K562 (cell line): ENCODE measurements around the gene MRPS6. TPM values are rescaled to one million over a fixed set of nuclear protein-coding genes. Genes with fewer than 3 reads are reported as not detected.

Source experiments
- CEBPZ ChIP-seq: fragments of 150-350 bp; IDR thresholded peaks from 2 replicates; pipeline ENCODE4 v1.6.1; 2014; ENCODE audit warnings: low read depth, mild to moderate bottlenecking, low read length, borderline replicate concordance
- ETV5 ChIP-seq: sonication (generic); formaldehyde crosslinking; IDR thresholded peaks from 2 replicates; pipeline ENCODE4 v1.4.0; 2020; ENCODE audit warnings: low read depth, mild to moderate bottlenecking, missing genetic modification reagents
- JUN ChIP-seq, 2 experiments: sonication (generic) in 1 of 2; formaldehyde crosslinking in 1 of 2; IDR thresholded peaks; 2 replicates each; pipeline versions ENCODE4 v1.6.1 to v1.8.0; 2012 to 2022; ENCODE audit warnings: borderline replicate concordance in 2 of 2, mild to moderate bottlenecking in 2 of 2, improper control_type of control experiment in 1 of 2, low read depth in 1 of 2, low read length in 1 of 2, missing genetic modification reagents in 1 of 2
- NONO ChIP-seq, 2 experiments: fragments of 200-400 bp in 1 of 2; fragments of 450-650 bp in 1 of 2; formaldehyde crosslinking in 1 of 2; IDR thresholded peaks; 2 replicates each; pipeline ENCODE4 v1.6.1; 2017; ENCODE audit warnings: low read depth in 2 of 2, mild to moderate bottlenecking in 2 of 2, moderate library complexity in 2 of 2, low read length in 1 of 2
- PCBP1 ChIP-seq: fragments of 200-400 bp; formaldehyde crosslinking; IDR thresholded peaks from 2 replicates; pipeline ENCODE4 v1.6.1; 2018; ENCODE audit warnings: mild to moderate bottlenecking, low read depth, low read length; ENCODE audit not compliant: poor library complexity, severe bottlenecking
- SMAD4 ChIP-seq: fragments of 250-450 bp; sonication (Bioruptor Pico); conservative IDR thresholded peaks from 2 replicates; pipeline ENCODE4 v1.8.0; 2021; ENCODE audit warnings: inconsistent platforms, mild to moderate bottlenecking, moderate library complexity
- SMARCC2 ChIP-seq: fragments of 450-650 bp; IDR thresholded peaks from 2 replicates; pipeline ENCODE4 v1.6.1; 2017; ENCODE audit warnings: antibody characterized with exemption, moderate library complexity, mild to moderate bottlenecking, low read depth
- TOE1 ChIP-seq, 2 experiments: fragments of 450-650 bp in 1 of 2; sonication (generic) in 1 of 2; formaldehyde crosslinking in 1 of 2; IDR thresholded peaks; 2 replicates each; pipeline versions ENCODE4 v1.7.1 to v1.8.0; 2016 to 2022; ENCODE audit warnings: borderline replicate concordance in 2 of 2, mild to moderate bottlenecking in 2 of 2, antibody characterized with exemption in 1 of 2, inconsistent platforms in 1 of 2, low read depth in 1 of 2, missing genetic modification reagents in 1 of 2, moderate library complexity in 1 of 2
- UBTF ChIP-seq, 2 experiments: IDR thresholded peaks; 2 replicates each; pipeline ENCODE4 v1.6.1; 2012; ENCODE audit warnings: improper control_type of control experiment in 2 of 2, low read depth in 2 of 2, low read length in 2 of 2, borderline replicate concordance in 1 of 2
- ZNF184 ChIP-seq: sonication (generic); formaldehyde crosslinking; IDR thresholded peaks from 2 replicates; pipeline ENCODE4 v1.5.0; 2020; ENCODE audit warnings: missing genetic modification reagents
- ZNF644 ChIP-seq: fragments of 200-800 bp; sonication (Bioruptor generic); IDR thresholded peaks from 2 replicates; pipeline ENCODE4 v1.6.1; 2016; ENCODE audit warnings: low read depth, missing genetic modification characterization, missing compliant biosample characterization
- ZNF740 ChIP-seq, 3 experiments: fragments of 200-800 bp in 1 of 3; sonication (Bioruptor generic) in 1 of 3; sonication (generic) in 1 of 3; formaldehyde crosslinking in 1 of 3; IDR thresholded peaks; 2 replicates each; pipeline versions ENCODE4 v1.6.1 to v1.8.0; 2016 to 2022; ENCODE audit warnings: mild to moderate bottlenecking in 2 of 3, missing compliant biosample characterization in 2 of 3, missing genetic modification characterization in 2 of 3, missing genetic modification reagents in 1 of 3
- polyA plus RNA-seq, 8 experiments: library from polyadenylated mRNA; depleted of rRNA in 4 of 8; stranded (reverse) in 5 of 8; unstranded in 3 of 8; fragments of >200 nt; fragmentation: Nextera tagmentation in 2 of 8; fragmentation: Illumina TruSeq in 1 of 8; extraction: Ambion mirVana in 2 of 8; extraction: Trizol in 1 of 8; gene quantifications; 2 replicates each; pipeline versions ENCODE4 v1.2.1 to v1.2.3, GENCODE V29; 2011 to 2014; ENCODE audit warnings: inconsistent platforms in 1 of 8, missing spikeins in 1 of 8
- total RNA-seq, 7 experiments: library from RNA; depleted of rRNA in 6 of 7; stranded (reverse); fragments of >200 nt in 6 of 7; fragmentation: Illumina TruSeq in 2 of 7; extraction: Trizol in 2 of 7; gene quantifications; 2 replicates each; pipeline versions ENCODE4 v1.2.1 to v1.2.3, GENCODE V29; 2011 to 2021; ENCODE audit warnings: low replicate concordance in 1 of 7
- TF ChIP-seq, protein P1 (sequence below): fragments of 200-800 bp; sonication (Bioruptor generic); IDR thresholded peaks from 2 replicates; pipeline ENCODE4 v1.6.1; 2017; ENCODE audit warnings: missing genetic modification characterization, missing compliant biosample characterization
- TF ChIP-seq, protein P2 (sequence below): fragments of 200-800 bp; sonication (Bioruptor generic); IDR thresholded peaks from 2 replicates; pipeline ENCODE4 v1.6.1; 2017; ENCODE audit warnings: missing genetic modification characterization, missing compliant biosample characterization

Gene MRPS6
- total and polyA plus RNA-seq, 9 of the 15 experiments (the other 6 are each of a cell fraction or from before 2014, with no cell fraction given) = 26.1 to 72.0 (median 39.3) TPM

DNA sequence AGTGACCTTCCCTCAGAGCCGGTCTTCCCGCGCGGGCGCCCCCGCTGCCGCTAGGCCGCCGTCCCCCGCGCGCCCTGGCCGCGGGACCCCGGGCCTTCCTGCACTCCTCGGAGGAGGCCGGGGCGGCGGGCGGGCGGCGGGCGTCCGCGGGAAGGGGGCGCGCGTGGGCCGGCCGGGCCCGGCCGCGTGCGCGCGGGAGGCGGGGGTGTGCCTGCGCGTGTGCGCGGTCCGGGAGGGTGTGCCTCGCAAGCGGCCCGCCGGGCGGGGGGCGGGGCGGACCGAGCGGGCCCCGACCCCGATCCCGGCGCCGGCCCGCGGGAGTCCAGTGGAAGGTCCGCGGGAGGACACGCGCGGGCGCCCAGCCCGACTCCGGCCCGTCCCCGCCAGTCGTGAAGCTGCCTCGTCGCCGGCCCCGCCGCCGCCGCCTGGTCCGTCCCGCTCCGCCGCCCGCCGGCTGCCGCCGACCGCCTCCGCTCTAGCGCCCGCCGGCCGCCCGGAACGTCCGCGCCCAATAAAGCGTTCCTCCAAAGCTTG, 438 bp downstream of the MRPS6 start (continued):
- peak; percentile 71 for TF ChIP-seq SMAD4 (CRISPR knock-in tag)
- TF ChIP-seq NONO (IDR thresholded peaks at IDR 0.05; ENCODE audit: low read depth in 2 of 2, low read length in 1 of 2) = peak in 1 of 2 experiments; percentile 39; a peak in 1 of 4 replicates
- TF ChIP-seq CEBPZ = no peak
- no peak for TF ChIP-seq ZNF740 (CRISPR knock-in tag; IDR thresholded peaks at IDR 0.05)
- TF ChIP-seq ZNF740 (tag; IDR thresholded peaks at IDR 0.05) = no peak
- peak; percentile 14 for TF ChIP-seq PCBP1
- no peak for TF ChIP-seq JUN (IDR thresholded peaks at IDR 0.05; ENCODE audit: borderline replicate concordance, low read depth, low read length)
- no peak for TF ChIP-seq JUN (CRISPR knock-in tag; IDR thresholded peaks at IDR 0.05; ENCODE audit: borderline replicate concordance)
- no peak for TF ChIP-seq ETV5 (CRISPR knock-in tag)
- TF ChIP-seq ZNF184 (CRISPR knock-in tag) = no peak
- TF ChIP-seq, protein P1, sequence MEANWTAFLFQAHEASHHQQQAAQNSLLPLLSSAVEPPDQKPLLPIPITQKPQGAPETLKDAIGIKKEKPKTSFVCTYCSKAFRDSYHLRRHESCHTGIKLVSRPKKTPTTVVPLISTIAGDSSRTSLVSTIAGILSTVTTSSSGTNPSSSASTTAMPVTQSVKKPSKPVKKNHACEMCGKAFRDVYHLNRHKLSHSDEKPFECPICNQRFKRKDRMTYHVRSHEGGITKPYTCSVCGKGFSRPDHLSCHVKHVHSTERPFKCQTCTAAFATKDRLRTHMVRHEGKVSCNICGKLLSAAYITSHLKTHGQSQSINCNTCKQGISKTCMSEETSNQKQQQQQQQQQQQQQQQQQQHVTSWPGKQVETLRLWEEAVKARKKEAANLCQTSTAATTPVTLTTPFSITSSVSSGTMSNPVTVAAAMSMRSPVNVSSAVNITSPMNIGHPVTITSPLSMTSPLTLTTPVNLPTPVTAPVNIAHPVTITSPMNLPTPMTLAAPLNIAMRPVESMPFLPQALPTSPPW (CRISPR knock-in tag) = peak; percentile 56
- 0 out of 2 replicates have a peak, but pooled peaks have one; percentile 25 for TF ChIP-seq SMARCC2
- peak; percentile 6 to 77; a peak in 2 of 4 replicates for TF ChIP-seq UBTF (IDR thresholded peaks at IDR 0.05; ENCODE audit: borderline replicate concordance in 1 of 2, low read depth in 2 of 2, low read length in 2 of 2)
- TF ChIP-seq ZNF644 = no peak
- TF ChIP-seq, protein P2, sequence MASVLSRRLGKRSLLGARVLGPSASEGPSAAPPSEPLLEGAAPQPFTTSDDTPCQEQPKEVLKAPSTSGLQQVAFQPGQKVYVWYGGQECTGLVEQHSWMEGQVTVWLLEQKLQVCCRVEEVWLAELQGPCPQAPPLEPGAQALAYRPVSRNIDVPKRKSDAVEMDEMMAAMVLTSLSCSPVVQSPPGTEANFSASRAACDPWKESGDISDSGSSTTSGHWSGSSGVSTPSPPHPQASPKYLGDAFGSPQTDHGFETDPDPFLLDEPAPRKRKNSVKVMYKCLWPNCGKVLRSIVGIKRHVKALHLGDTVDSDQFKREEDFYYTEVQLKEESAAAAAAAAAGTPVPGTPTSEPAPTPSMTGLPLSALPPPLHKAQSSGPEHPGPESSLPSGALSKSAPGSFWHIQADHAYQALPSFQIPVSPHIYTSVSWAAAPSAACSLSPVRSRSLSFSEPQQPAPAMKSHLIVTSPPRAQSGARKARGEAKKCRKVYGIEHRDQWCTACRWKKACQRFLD (CRISPR knock-in tag) = 0 out of 2 replicates have a peak, but pooled peaks have one; percentile 63
- no peak for TF ChIP-seq TOE1 (IDR thresholded peaks at IDR 0.05; ENCODE audit: borderline replicate concordance)
- TF ChIP-seq TOE1 (CRISPR knock-in tag; IDR thresholded peaks at IDR 0.05; ENCODE audit: borderline replicate concordance, low read depth) = no peak
